ENCODE measurements around the gene IGFBP4. TPM values are rescaled to one million over a fixed set of nuclear protein-coding genes. Genes with fewer than 3 reads are reported as not detected.

IGFBP4 gene
- total and polyA plus RNA-seq, 10 donors = 49.3 to 537 (median 307) TPM

- 80 to 93% (median 87%) methylated on average over 12 of the region's 12 CpGs for WGBS, 5 donors
- DNase-seq = no peak
- Histone ChIP-seq H3K9me3 (no peaks in the 10 kb centered on the region), H3K4me3 (no peak overlapping the region), H3K27me3 (replicated peaks in 1 of 7) (no peaks in the 10 kb centered on the region), H3K27ac (peak overlapping the region in 5 of 8 donors; percentile 9 to 67 (median 51)), H3K4me1 (peaks cover 0 to 84% (median 36%) of the 10 kb centered on the region in 6 donors), H3K36me3 (peaks cover 0 to 51% (median 24%) of the 10 kb centered on the region in 6 donors)
- TF ChIP-seq, protein P1, sequence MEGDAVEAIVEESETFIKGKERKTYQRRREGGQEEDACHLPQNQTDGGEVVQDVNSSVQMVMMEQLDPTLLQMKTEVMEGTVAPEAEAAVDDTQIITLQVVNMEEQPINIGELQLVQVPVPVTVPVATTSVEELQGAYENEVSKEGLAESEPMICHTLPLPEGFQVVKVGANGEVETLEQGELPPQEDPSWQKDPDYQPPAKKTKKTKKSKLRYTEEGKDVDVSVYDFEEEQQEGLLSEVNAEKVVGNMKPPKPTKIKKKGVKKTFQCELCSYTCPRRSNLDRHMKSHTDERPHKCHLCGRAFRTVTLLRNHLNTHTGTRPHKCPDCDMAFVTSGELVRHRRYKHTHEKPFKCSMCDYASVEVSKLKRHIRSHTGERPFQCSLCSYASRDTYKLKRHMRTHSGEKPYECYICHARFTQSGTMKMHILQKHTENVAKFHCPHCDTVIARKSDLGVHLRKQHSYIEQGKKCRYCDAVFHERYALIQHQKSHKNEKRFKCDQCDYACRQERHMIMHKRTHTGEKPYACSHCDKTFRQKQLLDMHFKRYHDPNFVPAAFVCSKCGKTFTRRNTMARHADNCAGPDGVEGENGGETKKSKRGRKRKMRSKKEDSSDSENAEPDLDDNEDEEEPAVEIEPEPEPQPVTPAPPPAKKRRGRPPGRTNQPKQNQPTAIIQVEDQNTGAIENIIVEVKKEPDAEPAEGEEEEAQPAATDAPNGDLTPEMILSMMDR (IDR thresholded peaks at IDR 0.05 in 8 of 11, conservative IDR thresholded peaks at IDR 0.05 in 3 of 11) = no peak
- TF ChIP-seq POLR2A (IDR thresholded peaks at IDR 0.05) (no peak), POLR2AphosphoS5 (IDR thresholded peaks at IDR 0.05) (peak in 1 of 3 donors; percentile 30)
- intact Hi-C loops (cut with DNase I; ENCODE audit: low total_unique reads) = no loop called here
These were observed 15.7 kb downstream of the IGFBP4 start for GRCh38 chr17:40458851-40459482.

DNA sequence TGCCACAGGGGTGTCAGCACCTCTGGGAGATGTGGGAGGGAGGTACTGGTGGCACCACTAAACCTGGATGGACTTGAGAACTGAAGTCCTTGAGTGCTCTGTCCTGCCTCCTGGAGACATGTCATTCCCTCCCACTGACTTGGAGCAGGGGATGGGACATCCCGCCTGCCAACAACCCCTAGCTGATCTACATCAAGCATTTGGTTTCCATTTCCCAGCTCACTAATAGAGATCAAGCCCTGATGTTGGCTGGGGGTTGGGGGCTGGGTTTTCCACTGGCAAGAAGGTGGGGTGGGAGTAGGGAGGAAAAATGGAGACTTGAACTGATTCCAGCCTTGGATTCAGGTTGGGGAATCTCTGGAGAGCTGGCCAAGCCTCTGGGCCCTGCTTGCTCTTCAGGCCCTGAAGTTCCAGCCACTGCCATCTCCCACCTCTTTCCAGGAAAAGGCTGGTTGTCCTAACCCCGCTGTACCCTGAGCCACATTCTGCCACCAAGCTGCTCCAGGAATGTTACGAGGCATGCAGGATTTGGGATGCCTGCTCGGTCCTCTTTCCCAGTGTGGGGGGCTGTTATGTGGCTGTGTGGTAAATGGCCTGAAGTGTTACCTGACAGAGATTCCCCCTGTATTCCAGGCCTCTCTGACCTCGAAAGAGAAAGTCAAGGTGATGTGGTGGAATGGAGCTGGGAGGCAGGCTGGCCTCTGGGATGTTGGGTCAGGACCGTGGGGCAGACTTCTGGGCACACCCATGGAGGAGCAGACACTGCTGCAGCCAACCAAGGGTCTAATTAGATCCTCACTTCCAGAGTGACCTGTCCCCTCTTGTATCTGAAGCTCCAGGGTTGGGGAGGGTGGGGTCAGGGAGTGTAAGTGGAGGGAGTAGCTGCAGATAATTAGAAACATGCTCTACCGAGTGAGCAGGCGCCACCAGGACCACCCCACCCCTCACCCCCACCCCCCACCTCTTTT lies 16.7 kb downstream of the IGFBP4 start:
- H3K4me1 ChIP-seq = peaks cover 0 to 75% (median 36%) of the 10 kb centered on the region in 6 donors
- H3K9me3 ChIP-seq = no peaks in the 10 kb centered on the region
- DNase-seq = no peak
- peak overlapping the region in 5 of 8 donors; percentile 9 to 67 (median 49) for H3K27ac ChIP-seq
- 64 to 74% (median 71%) methylated on average over 8 of the region's 8 CpGs for WGBS, 5 donors
- no peaks in the 10 kb centered on the region for H3K27me3 ChIP-seq (replicated peaks in 1 of 7)
- intact Hi-C loops (cut with DNase I; ENCODE audit: low total_unique reads) = no loop called here
- no peak overlapping the region for H3K4me3 ChIP-seq
- TF ChIP-seq POLR2AphosphoS5 (IDR thresholded peaks at IDR 0.05) = peak in 2 of 3 donors; percentile 28 to 54
- TF ChIP-seq, protein P1 (IDR thresholded peaks at IDR 0.05 in 8 of 11, conservative IDR thresholded peaks at IDR 0.05 in 3 of 11) = no peak
- peaks cover 0 to 41% (median 19%) of the 10 kb centered on the region in 6 donors for H3K36me3 ChIP-seq

DNA sequence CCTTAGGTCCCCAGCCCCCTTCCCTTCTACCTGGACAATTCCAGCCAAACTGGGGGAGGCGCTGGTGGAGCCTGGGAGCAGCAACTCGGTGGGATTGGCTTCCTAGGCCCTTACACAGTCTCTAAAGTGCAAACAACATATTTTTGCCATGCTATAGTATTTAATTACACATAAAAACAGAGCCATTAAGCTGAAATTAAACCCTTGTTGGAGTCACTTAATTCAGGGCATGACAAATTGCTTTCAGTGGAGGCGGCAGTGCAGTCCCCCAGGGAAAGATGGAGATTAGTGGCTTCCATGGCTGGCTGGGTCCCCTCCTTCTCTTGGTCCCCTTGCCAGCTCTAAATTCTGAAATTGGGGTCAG lies 17.3 kb downstream of the IGFBP4 start:
- Histone ChIP-seq H3K4me3 (no peak overlapping the region), H3K27ac (peak overlapping the region in 5 of 8 donors; percentile 9 to 67 (median 38)), H3K4me1 (peaks cover 0 to 72% (median 36%) of the 10 kb centered on the region in 6 donors), H3K9me3 (no peaks in the 10 kb centered on the region), H3K27me3 (replicated peaks in 1 of 7) (no peaks in the 10 kb centered on the region), H3K36me3 (peaks cover 0 to 34% (median 16%) of the 10 kb centered on the region in 6 donors)
- intact Hi-C loops (cut with DNase I; ENCODE audit: low total_unique reads) = no loop called here
- no peak for DNase-seq
- no peak for TF ChIP-seq POLR2A (IDR thresholded peaks at IDR 0.05)
- TF ChIP-seq, protein P1 (IDR thresholded peaks at IDR 0.05 in 8 of 11, conservative IDR thresholded peaks at IDR 0.05 in 3 of 11) = no peak
- TF ChIP-seq POLR2AphosphoS5 (IDR thresholded peaks at IDR 0.05) = no peak
- 56 to 79% (median 76%) methylated on average over 3 of the region's 3 CpGs for WGBS, 5 donors

Data from spleen (tissue), 11 donors.